ENCODE measurements around the gene ZNF407. TPM values are rescaled to one million over a fixed set of nuclear protein-coding genes. Genes with fewer than 3 reads are reported as not detected.
"Not testable (repeated sequence)": the region's sequence is repeated elsewhere in the genome, so short reads cannot be mapped to it uniquely, and the experiment has no call there.

ZNF407 gene
- polyA plus RNA-seq, 1 experiment = 2.8 TPM

DNA sequence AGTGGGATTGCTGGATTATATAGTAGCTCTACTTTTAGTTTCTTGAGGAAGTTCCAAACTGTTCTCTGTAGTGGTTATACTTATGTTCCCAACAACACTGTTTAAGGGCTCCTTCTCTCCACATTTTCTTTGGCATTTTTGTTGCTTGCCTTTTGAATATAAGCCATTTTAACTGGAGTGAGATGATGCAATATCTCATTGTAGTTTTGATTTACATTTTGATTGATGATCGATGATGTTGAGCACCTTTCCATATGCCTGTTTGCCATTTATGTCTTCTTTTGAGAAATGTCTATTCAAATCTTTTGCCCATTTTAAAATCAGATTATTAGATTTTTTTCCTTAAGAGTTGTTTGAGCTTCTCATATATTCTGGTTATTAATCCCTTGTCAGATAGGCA lies 368.0 kb downstream of the ZNF407 start:
- ChIA-PET CTCF (no interaction called here), POLR2A (no interaction called here)
- Histone ChIP-seq H3K4me3 (ENCODE audit: low read depth, low read length) (no peak overlapping the region), H3K27me3 (ENCODE audit: control insufficient read depth, insufficient read depth, low read length) (no peaks in the 10 kb centered on the region), H3K36me3 (ENCODE audit: control insufficient read depth, insufficient read depth, low read length) (no peaks in the 10 kb centered on the region)
- TF ChIP-seq, protein P1, sequence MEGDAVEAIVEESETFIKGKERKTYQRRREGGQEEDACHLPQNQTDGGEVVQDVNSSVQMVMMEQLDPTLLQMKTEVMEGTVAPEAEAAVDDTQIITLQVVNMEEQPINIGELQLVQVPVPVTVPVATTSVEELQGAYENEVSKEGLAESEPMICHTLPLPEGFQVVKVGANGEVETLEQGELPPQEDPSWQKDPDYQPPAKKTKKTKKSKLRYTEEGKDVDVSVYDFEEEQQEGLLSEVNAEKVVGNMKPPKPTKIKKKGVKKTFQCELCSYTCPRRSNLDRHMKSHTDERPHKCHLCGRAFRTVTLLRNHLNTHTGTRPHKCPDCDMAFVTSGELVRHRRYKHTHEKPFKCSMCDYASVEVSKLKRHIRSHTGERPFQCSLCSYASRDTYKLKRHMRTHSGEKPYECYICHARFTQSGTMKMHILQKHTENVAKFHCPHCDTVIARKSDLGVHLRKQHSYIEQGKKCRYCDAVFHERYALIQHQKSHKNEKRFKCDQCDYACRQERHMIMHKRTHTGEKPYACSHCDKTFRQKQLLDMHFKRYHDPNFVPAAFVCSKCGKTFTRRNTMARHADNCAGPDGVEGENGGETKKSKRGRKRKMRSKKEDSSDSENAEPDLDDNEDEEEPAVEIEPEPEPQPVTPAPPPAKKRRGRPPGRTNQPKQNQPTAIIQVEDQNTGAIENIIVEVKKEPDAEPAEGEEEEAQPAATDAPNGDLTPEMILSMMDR (IDR thresholded peaks at IDR 0.05; ENCODE audit: insufficient read depth, low read depth, low read length) = no peak
- DNase-seq (ENCODE audit: low read depth) = no peak

GRCh38 chr18:74967438-74967837 lies 369.8 kb downstream of the ZNF407 start:
- ChIA-PET POLR2A (no interaction called here), CTCF (no interaction called here)
- H3K27me3 ChIP-seq (ENCODE audit: control insufficient read depth, insufficient read depth, low read length) = no peaks in the 10 kb centered on the region
- no peaks in the 10 kb centered on the region for H3K36me3 ChIP-seq (ENCODE audit: control insufficient read depth, insufficient read depth, low read length)
- DNase-seq (ENCODE audit: low read depth) = no peak
- no peak overlapping the region for H3K4me3 ChIP-seq (ENCODE audit: low read depth, low read length)
- TF ChIP-seq, protein P1 (IDR thresholded peaks at IDR 0.05; ENCODE audit: insufficient read depth, low read depth, low read length) = no peak

GRCh38 chr18:74967979-74968378 lies 370.3 kb downstream of the ZNF407 start:
- ChIA-PET CTCF (no interaction called here), POLR2A (no interaction called here)
- TF ChIP-seq, protein P1 (IDR thresholded peaks at IDR 0.05; ENCODE audit: insufficient read depth, low read depth, low read length) = no peak
- DNase-seq (ENCODE audit: low read depth) = no peak
- no peak overlapping the region for H3K4me3 ChIP-seq (ENCODE audit: low read depth, low read length)
- no peaks in the 10 kb centered on the region for H3K27me3 ChIP-seq (ENCODE audit: control insufficient read depth, insufficient read depth, low read length)
- H3K36me3 ChIP-seq (ENCODE audit: control insufficient read depth, insufficient read depth, low read length) = no peaks in the 10 kb centered on the region

DNA sequence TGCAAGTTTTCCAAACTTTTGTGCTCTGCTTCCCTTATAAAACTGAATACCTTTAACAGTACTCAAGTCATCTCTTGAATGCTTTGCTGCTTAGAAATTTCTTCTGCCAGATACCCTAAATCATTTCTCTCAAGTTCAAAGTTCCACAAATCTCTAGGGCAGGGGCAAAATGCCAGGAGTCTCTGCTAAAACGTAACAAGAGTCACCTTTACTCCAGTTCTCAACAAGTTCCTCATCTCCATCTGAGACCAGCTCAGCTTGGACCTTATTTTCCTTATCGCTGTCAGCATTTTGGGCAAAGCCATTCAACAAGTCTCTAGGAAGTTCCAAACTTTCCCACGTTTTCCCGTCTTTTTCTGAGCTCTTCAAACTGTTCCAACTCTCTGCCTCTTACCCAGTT lies 373.7 kb downstream of the ZNF407 start:
- H3K27me3 ChIP-seq (ENCODE audit: control insufficient read depth, insufficient read depth, low read length); DNase-seq (ENCODE audit: low read depth); H3K36me3 ChIP-seq (ENCODE audit: control insufficient read depth, insufficient read depth, low read length); POLR2A ChIA-PET; CTCF ChIA-PET; H3K4me3 ChIP-seq (ENCODE audit: low read depth, low read length): not testable (repeated sequence)

DNA sequence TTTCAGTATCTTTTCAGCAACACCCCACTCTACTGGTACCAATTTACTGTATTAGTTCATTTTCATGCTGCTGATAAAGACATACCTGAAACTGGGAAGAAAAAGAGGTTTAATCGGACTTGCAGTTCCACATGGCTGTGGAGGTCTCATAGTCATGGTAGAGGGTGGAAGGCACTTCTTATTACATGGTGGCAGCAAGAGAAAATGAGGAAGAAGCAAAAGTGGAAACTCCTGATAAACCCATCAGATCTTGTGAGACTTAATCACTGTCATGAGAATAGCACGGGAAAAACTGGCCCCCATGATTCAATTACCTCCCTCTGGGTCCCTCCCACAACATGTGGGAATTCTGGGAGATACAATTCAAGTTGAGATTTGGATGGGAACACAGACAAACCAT lies 374.1 kb downstream of the ZNF407 start:
- POLR2A ChIA-PET = not testable (repeated sequence)

GRCh38 chr18:74972354-74972753 lies 374.7 kb downstream of the ZNF407 start:
- POLR2A ChIA-PET = interaction anchor here (0.7 kb wide), 1 partner anchor 32 kb away, joined by 4 read pairs; no protein-coding TSS in a partner anchor
- CTCF ChIA-PET = interaction anchor here (0.5 to 0.9 kb wide), 2 partner anchors 31 to 52 kb away, joined by 3 read pairs; no protein-coding TSS in a partner anchor
- H3K27me3 ChIP-seq (ENCODE audit: control insufficient read depth, insufficient read depth, low read length) = no peaks in the 10 kb centered on the region
- H3K36me3 ChIP-seq (ENCODE audit: control insufficient read depth, insufficient read depth, low read length) = no peaks in the 10 kb centered on the region
- no peak overlapping the region for H3K4me3 ChIP-seq (ENCODE audit: low read depth, low read length)
- no peak for DNase-seq (ENCODE audit: low read depth)
- TF ChIP-seq, protein P1 (IDR thresholded peaks at IDR 0.05; ENCODE audit: insufficient read depth, low read depth, low read length) = no peak

More for the DNA sequence above, 374.1 kb downstream of the ZNF407 start:
- H3K27me3 ChIP-seq (ENCODE audit: control insufficient read depth, insufficient read depth, low read length); H3K4me3 ChIP-seq (ENCODE audit: low read depth, low read length); H3K36me3 ChIP-seq (ENCODE audit: control insufficient read depth, insufficient read depth, low read length); DNase-seq (ENCODE audit: low read depth): not testable (repeated sequence)
- CTCF ChIA-PET = interaction anchor here (0.5 to 0.9 kb wide), 2 partner anchors 31 to 53 kb away, joined by 3 read pairs; no protein-coding TSS in a partner anchor
